B cell (primary cell): ENCODE measurements around the gene PRKCA.

Source experiments
- EZH2 ChIP-seq: IDR thresholded peaks from 2 replicates; pipeline ENCODE4 v1.6.1; 2012; ENCODE audit warnings: borderline replicate concordance, low read depth, mild to moderate bottlenecking, moderate library complexity, low read length; ENCODE audit not compliant: insufficient read depth, poor library complexity, severe bottlenecking
- TF ChIP-seq, protein P1 (sequence below): fragments of 200-600 bp; IDR thresholded peaks from one replicate; pipeline ENCODE4 v1.8.0; 2022; ENCODE audit warnings: antibody characterized with exemption, mild to moderate bottlenecking

DNA sequence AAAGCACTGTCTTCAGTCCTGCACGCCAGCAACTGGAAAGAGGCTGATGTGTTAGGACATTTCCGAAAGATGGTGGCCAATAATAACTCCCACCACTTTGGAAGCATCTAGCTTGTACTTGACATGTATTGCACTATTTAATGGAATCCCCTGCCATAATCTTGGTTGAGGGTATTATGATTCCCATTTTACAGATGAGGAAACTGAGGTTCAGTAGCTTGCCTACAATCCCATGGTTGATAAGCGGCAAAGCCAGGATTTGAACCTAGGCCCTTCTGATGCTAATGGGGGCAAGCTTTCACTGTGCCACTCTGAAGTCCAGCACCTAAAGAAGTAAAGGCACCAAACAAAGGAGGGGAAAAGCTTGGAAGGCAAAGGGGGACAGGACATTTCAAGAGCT lies 540.5 kb downstream of the PRKCA start:
- TF ChIP-seq, protein P1, sequence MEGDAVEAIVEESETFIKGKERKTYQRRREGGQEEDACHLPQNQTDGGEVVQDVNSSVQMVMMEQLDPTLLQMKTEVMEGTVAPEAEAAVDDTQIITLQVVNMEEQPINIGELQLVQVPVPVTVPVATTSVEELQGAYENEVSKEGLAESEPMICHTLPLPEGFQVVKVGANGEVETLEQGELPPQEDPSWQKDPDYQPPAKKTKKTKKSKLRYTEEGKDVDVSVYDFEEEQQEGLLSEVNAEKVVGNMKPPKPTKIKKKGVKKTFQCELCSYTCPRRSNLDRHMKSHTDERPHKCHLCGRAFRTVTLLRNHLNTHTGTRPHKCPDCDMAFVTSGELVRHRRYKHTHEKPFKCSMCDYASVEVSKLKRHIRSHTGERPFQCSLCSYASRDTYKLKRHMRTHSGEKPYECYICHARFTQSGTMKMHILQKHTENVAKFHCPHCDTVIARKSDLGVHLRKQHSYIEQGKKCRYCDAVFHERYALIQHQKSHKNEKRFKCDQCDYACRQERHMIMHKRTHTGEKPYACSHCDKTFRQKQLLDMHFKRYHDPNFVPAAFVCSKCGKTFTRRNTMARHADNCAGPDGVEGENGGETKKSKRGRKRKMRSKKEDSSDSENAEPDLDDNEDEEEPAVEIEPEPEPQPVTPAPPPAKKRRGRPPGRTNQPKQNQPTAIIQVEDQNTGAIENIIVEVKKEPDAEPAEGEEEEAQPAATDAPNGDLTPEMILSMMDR = no peak
- no peak for TF ChIP-seq EZH2
